Bronchial epithelial cell (primary cell): ENCODE measurements around the gene FRMD1. TPM values are rescaled to one million over a fixed set of nuclear protein-coding genes. Genes with fewer than 3 reads are reported as not detected.

ENCODE experiments used
- DNase-seq: peaks from one replicate; pipeline ENCODE4 v3.0.0-alpha.2; 2010; ENCODE audit warnings: low read depth
- FAIRE-seq: peaks from 2 replicates; lab custom pipeline; 2011; peaks lifted over from hg19 to GRCh38; lab: Jason Lieb, UNC
- H3K27me3 ChIP-seq: 2 replicates; pipeline ENCODE4 v1.5.1; 2011; ENCODE audit warnings: low read length; ENCODE audit not compliant: control insufficient read depth, insufficient read depth
- H3K36me3 ChIP-seq: 2 replicates; pipeline ENCODE4 v1.5.1; 2011; ENCODE audit warnings: low read length; ENCODE audit not compliant: control insufficient read depth, insufficient read depth
- H3K4me3 ChIP-seq: 2 replicates; pipeline ENCODE4 v1.5.1; 2011; ENCODE audit warnings: mild to moderate bottlenecking, low read depth, low read length, control low read depth
- total RNA-seq: library from RNA; depleted of rRNA; stranded (reverse); fragments of >200 nt; gene quantifications from 2 replicates; pipeline ENCODE4 v1.2.1, GENCODE V29; 2014
- TF ChIP-seq, protein P1 (sequence below): IDR thresholded peaks from 2 replicates; pipeline ENCODE4 v1.5.1; 2011; ENCODE audit warnings: mild to moderate bottlenecking, moderate library complexity, low read length, control low read depth, inconsistent platforms; ENCODE audit not compliant: insufficient read depth, severe bottlenecking

The FRMD1 gene
- total RNA-seq, 1 donor from 2014 or later: not detected

DNA sequence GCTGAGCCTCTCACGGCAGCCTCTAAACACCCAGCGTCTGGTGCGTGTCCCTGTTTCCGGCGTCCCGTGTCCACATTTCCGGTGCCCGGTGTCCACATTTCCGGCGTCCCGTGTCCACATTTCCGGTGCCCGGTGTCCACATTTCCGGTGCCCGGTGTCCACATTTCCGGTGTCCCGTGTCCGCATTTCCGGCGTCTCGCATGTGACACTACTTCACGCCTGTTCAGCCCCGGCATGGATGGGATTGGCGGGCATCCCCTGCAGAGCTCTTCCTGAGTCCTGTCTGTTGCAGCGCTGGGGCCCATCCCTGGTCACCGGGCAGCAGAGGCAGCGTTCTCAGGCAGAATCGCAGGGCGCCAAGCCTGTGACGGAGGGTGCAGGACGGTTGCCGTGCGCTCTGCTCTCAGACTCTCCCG, 3.2 kb downstream of the FRMD1 start:
- Histone ChIP-seq H3K4me3 (no peak overlapping the region), H3K27me3 (no peaks in the 10 kb centered on the region), H3K36me3 (no peaks in the 10 kb centered on the region)
- FAIRE-seq (no peak), DNase-seq (no peak)
- TF ChIP-seq, protein P1, sequence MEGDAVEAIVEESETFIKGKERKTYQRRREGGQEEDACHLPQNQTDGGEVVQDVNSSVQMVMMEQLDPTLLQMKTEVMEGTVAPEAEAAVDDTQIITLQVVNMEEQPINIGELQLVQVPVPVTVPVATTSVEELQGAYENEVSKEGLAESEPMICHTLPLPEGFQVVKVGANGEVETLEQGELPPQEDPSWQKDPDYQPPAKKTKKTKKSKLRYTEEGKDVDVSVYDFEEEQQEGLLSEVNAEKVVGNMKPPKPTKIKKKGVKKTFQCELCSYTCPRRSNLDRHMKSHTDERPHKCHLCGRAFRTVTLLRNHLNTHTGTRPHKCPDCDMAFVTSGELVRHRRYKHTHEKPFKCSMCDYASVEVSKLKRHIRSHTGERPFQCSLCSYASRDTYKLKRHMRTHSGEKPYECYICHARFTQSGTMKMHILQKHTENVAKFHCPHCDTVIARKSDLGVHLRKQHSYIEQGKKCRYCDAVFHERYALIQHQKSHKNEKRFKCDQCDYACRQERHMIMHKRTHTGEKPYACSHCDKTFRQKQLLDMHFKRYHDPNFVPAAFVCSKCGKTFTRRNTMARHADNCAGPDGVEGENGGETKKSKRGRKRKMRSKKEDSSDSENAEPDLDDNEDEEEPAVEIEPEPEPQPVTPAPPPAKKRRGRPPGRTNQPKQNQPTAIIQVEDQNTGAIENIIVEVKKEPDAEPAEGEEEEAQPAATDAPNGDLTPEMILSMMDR: no peak

DNA sequence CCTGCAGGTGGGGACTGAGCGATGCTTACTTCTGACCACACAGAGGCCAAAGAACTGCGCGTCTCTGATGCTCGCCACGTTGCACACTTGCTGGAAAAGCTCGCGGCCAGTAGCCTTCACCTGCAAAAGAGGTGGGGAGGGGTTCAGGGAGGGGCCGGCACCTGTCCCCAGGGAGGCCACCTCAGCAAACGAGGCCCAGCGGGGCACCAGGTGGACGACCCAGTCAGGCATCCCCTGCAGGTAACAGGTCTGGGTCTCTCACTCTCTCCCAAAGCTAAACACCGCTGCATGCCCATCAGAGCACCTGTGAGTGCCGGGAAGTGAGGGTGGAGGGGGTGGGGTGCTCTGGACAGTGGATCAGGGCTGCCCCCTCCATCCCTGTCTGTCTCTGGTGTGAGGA, 3.8 kb downstream of the FRMD1 start:
- TF ChIP-seq, protein P1: no peak
- Histone ChIP-seq H3K36me3 (no peaks in the 10 kb centered on the region), H3K27me3 (no peaks in the 10 kb centered on the region), H3K4me3 (no peak overlapping the region)
- no peak for DNase-seq
- no peak for FAIRE-seq

DNA sequence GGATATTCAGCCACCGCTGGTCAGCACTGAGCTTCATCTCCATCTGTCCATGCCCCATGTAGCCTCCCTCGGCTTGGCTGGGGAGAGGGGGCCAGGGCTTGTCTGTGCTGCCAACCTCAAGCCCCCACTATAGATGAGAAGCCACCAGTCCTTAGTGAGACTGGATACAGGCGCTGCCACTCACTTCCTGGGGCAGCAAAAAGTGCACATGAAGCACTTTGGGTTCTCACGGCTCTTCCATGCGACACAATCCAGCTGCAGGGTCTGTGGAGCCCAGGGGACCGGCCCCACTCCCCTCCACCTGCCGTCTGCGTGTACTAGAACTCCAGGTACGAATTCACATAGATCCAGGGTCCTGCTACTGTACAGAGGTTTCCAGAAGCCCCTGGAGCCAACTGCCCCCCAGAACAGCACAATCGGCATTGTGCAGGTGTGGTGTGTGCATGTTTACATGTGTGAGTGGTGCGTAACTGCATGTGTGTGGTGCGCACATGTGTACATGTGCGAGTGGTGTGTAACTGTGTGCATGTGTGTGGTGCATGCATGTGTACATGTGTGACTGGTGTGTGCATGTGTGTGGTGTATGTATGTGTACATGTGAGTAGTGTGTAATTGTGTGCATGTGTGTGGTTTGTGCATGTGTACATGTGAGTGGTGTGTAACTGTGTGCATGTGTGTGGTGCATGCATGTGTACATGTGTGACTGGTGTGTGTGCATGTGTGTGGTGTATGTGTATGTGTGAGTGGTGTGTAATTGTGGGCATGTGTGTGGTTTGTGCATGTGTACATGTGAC, 4.9 kb downstream of the FRMD1 start:
- TF ChIP-seq, protein P1: no peak
- H3K27me3 ChIP-seq: no peaks in the 10 kb centered on the region
- no peak for DNase-seq
- H3K4me3 ChIP-seq: no peak overlapping the region
- no peak for FAIRE-seq
- no peaks in the 10 kb centered on the region for H3K36me3 ChIP-seq

DNA sequence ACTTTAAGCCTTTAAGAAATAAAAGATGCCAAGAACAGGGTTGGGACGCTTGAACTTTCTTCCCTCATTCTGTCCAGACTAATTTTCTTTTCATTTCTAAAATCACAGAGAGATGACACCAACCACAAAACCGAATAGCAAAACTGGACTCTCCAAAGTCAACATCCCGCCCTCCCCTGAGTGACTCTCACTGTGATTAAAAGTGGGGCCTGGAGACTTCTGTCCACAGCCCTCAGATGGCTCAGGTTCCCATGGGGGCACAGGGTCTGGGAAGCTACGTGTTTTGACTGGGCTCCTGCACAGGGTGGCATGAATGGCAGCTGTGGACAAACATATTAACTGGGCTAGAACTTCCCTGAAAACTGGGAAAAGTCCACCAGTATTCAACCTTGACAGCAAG, 6.3 kb downstream of the FRMD1 start:
- no peaks in the 10 kb centered on the region for H3K36me3 ChIP-seq
- TF ChIP-seq, protein P1: no peak
- DNase-seq: no peak
- H3K4me3 ChIP-seq: no peak overlapping the region
- no peaks in the 10 kb centered on the region for H3K27me3 ChIP-seq
- no peak for FAIRE-seq

DNA sequence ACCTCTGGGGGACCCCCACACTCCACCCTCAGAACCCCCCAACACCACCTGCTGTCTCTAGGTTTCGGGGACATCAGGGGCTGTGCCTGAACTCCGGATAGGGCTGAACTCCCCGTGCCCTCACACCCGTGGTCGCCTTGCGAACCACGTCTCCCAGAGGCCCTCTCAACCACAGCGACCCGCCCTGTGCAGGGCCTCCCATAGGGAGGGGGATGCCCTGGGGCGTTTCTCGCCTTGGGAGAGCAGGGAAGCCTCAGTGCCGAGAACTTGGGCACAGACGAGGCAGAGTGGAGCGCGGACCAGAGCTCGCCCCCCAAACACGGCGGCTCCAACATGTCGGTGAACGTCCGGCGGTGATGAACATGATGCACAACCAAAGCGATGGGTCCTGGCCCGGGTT, 6.8 kb downstream of the FRMD1 start:
- TF ChIP-seq, protein P1: no peak
- FAIRE-seq (no peak), DNase-seq (no peak)
- Histone ChIP-seq H3K4me3 (no peak overlapping the region), H3K36me3 (no peaks in the 10 kb centered on the region), H3K27me3 (no peaks in the 10 kb centered on the region)

DNA sequence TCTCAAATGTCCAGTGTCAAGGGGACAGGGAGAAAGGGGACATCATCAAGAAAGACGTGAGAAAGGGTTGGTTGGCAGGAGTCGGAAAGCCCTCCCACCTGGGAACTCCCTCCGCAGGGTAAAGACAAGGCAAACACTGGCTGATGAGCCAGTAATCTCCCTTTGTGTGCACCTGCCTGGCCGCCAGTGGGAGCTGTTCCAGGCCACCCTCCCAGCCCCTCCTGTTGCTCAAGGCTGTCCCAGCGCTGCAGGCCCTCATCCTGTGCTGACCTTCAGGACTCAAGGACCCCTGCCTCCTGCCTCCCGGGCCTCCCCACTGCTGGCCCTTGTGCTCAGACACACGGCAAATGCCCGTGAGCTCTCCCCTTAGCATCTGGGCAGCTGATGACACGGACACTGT, 7.4 kb downstream of the FRMD1 start:
- Histone ChIP-seq H3K4me3 (no peak overlapping the region), H3K36me3 (no peaks in the 10 kb centered on the region), H3K27me3 (no peaks in the 10 kb centered on the region)
- DNase-seq (no peak), FAIRE-seq (no peak)
- TF ChIP-seq, protein P1: no peak
